ENCODE measurements around the gene USP36.
"Not testable (repeated sequence)": the region's sequence is repeated elsewhere in the genome, so short reads cannot be mapped to it uniquely, and the experiment has no call there.

Gene USP36

DNA sequence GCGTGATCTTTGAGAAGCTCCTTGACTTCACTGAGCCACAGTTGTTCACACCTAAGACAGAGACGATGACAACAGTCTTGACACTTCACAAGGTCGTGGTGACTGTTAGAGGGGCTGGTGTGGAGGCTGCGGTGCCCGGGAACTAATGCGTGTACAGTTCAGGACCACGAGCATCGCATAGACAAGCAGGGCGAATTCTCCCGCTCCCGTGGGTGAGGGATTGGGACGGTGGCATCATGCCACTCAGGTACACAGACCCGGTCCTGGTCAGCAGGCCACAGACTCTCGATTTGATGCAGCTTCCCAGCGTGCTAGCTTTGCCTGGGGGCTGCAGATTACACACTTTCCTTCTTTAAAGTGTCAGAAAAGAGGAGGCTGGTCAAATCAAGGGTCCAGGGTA is 37.6 kb upstream of the USP36 start:
- Histone ChIP-seq H3F3A (ENCODE audit: insufficient read depth) (no peaks in the 10 kb centered on the region), H3K27ac (ENCODE audit: low read depth, low read length) (no peak overlapping the region), H3K9me2 (replicated peaks; ENCODE audit: insufficient read depth, low read length) (no peaks in the 10 kb centered on the region)

DNA sequence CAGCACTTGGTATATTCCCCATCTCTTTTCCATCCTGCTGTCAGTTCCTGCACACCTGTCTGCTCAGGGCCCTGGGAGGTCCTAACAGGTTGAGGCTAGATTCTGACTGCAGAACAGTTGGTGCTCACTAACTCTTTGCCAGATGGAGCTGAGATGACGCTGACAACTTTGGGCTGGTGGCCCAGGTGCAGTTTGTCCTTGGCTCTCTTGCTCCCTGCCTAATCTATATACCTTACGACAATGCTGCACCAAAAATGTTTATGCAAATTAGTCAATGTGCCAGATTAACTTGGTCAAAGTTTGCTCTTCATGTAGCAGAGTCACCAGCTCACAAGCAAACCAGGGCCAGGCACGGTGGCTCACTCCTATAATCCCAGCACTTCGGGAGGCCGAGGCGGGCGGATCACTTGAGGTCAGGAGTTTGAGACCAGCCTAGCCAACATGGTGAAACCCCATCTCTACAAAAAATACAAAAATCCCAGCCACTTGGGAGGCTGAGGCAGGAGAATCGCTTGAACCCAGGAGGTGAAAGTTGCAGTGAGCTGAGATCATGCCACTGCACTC is 36.4 kb upstream of the USP36 start:
- not testable (repeated sequence) for H3K79me2 ChIP-seq (ENCODE audit: insufficient read depth, low read length); H3K36me3 ChIP-seq (ENCODE audit: low read length); H3K9ac ChIP-seq (ENCODE audit: low read length); H3K27ac ChIP-seq (ENCODE audit: low read depth, low read length); H2AFZ ChIP-seq (ENCODE audit: low read depth, low read length, severe bottlenecking); H3K4me3 ChIP-seq (ENCODE audit: insufficient read depth, low read length, poor library complexity, severe bottlenecking); H4K20me1 ChIP-seq (ENCODE audit: low read depth, low read length); H3K4me2 ChIP-seq (ENCODE audit: low read depth, low read length, poor library complexity, severe bottlenecking); H3K9me2 ChIP-seq (replicated peaks; ENCODE audit: insufficient read depth, low read length); H3K9me3 ChIP-seq (ENCODE audit: insufficient read depth, low read length); H3F3A ChIP-seq (ENCODE audit: insufficient read depth); H3K27me3 ChIP-seq (ENCODE audit: low read length)

More for the DNA sequence above, 37.6 kb upstream of the USP36 start:
- Histone ChIP-seq H3K27me3 (ENCODE audit: low read length) (no peaks in the 10 kb centered on the region), H3K36me3 (ENCODE audit: low read length) (no peaks in the 10 kb centered on the region), H3K9ac (ENCODE audit: low read length) (no peak overlapping the region), H3K4me3 (ENCODE audit: insufficient read depth, low read length, poor library complexity, severe bottlenecking) (no peak overlapping the region), H3K4me2 (ENCODE audit: low read depth, low read length, poor library complexity, severe bottlenecking) (no peak overlapping the region), H2AFZ (ENCODE audit: low read depth, low read length, severe bottlenecking) (no peak overlapping the region), H3K79me2 (ENCODE audit: insufficient read depth, low read length) (no peaks in the 10 kb centered on the region), H4K20me1 (ENCODE audit: low read depth, low read length) (no peaks in the 10 kb centered on the region), H3K9me3 (ENCODE audit: insufficient read depth, low read length) (no peaks in the 10 kb centered on the region)
- TF ChIP-seq, protein P1, sequence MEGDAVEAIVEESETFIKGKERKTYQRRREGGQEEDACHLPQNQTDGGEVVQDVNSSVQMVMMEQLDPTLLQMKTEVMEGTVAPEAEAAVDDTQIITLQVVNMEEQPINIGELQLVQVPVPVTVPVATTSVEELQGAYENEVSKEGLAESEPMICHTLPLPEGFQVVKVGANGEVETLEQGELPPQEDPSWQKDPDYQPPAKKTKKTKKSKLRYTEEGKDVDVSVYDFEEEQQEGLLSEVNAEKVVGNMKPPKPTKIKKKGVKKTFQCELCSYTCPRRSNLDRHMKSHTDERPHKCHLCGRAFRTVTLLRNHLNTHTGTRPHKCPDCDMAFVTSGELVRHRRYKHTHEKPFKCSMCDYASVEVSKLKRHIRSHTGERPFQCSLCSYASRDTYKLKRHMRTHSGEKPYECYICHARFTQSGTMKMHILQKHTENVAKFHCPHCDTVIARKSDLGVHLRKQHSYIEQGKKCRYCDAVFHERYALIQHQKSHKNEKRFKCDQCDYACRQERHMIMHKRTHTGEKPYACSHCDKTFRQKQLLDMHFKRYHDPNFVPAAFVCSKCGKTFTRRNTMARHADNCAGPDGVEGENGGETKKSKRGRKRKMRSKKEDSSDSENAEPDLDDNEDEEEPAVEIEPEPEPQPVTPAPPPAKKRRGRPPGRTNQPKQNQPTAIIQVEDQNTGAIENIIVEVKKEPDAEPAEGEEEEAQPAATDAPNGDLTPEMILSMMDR (IDR thresholded peaks at IDR 0.05; ENCODE audit: insufficient read depth, low read length, poor library complexity, severe bottlenecking), result no peak

DNA sequence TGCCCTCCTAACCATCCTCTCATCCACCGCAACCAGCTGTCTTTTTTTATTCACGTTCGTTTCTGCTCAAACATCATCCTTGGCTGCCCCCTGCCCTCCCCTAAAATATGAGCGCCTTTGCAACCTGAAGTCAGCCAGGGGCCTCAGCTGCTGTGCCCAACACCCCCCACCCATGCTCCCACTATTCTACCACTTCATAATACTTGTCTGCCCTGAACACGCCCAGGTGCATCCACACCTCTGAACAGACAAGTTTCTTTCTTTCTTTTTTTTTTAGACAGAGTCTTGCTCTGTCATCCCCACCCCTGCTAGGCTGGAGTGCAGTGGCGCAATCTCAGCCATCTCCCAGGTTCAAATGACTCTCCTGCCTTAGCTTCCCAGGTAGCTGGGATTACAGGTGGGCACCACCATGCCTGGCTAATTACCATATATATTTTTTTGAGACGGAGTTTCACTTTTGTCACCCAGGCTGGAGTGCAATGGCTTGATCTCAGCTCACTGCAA is 35.5 kb upstream of the USP36 start:
- Histone ChIP-seq H3K9me2 (replicated peaks; ENCODE audit: insufficient read depth, low read length) (no peaks in the 10 kb centered on the region), H3K4me2 (ENCODE audit: low read depth, low read length, poor library complexity, severe bottlenecking) (no peak overlapping the region), H3K9me3 (ENCODE audit: insufficient read depth, low read length) (no peaks in the 10 kb centered on the region), H3K79me2 (ENCODE audit: insufficient read depth, low read length) (no peaks in the 10 kb centered on the region), H3K36me3 (ENCODE audit: low read length) (no peaks in the 10 kb centered on the region), H3K4me3 (ENCODE audit: insufficient read depth, low read length, poor library complexity, severe bottlenecking) (no peak overlapping the region), H3F3A (ENCODE audit: insufficient read depth) (no peaks in the 10 kb centered on the region), H3K27ac (ENCODE audit: low read depth, low read length) (no peak overlapping the region), H3K27me3 (ENCODE audit: low read length) (no peaks in the 10 kb centered on the region), H2AFZ (ENCODE audit: low read depth, low read length, severe bottlenecking) (no peak overlapping the region), H4K20me1 (ENCODE audit: low read depth, low read length) (no peaks in the 10 kb centered on the region), H3K9ac (ENCODE audit: low read length) (no peak overlapping the region)
- TF ChIP-seq EZH2phosphoT487 (conservative IDR thresholded peaks at IDR 0.05; ENCODE audit: low read length), result no peak
- TF ChIP-seq, protein P1 (IDR thresholded peaks at IDR 0.05; ENCODE audit: insufficient read depth, low read length, poor library complexity, severe bottlenecking), result no peak

DNA sequence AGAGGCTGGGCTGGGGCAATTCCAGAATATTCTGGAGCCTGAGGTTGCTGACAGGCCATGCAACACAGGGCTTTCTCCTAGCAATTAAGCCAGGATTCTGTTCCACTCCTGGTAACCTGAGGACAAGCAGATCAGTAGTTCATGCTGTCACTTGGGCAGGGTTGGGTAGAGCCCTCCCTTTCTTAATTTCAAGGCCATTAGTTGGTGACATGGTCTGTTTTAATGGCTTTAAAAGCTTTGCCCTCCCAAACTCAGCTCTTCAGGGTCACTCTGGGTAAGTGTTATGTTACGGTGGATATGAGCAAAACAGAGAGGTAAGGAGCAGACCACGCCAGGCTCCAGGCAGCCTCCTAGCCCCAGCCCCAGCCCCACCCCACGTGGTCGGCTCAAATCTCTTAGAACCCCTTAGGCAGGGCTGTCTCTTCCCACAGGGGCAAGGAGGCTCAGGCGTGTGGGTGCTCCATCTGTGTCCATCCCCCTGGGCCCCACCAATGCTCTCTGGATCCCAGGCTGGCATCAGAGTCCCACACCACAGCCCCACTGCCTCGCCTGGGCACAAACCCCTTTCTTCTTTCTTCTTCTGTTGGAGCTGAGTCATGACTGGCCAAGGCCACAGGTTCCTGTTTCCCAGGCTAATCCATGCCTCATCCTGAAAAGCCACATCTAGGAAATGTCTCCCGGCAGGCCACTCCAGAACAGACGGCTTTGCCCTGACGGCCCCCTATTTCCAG is 34.9 kb upstream of the USP36 start:
- Histone ChIP-seq H3K36me3 (ENCODE audit: low read length) (no peaks in the 10 kb centered on the region), H3K79me2 (ENCODE audit: insufficient read depth, low read length) (no peaks in the 10 kb centered on the region), H3K27me3 (ENCODE audit: low read length) (no peaks in the 10 kb centered on the region), H3K4me2 (ENCODE audit: low read depth, low read length, poor library complexity, severe bottlenecking) (no peak overlapping the region), H3K4me3 (ENCODE audit: insufficient read depth, low read length, poor library complexity, severe bottlenecking) (no peak overlapping the region), H3K27ac (ENCODE audit: low read depth, low read length) (no peak overlapping the region), H3F3A (ENCODE audit: insufficient read depth) (no peaks in the 10 kb centered on the region), H4K20me1 (ENCODE audit: low read depth, low read length) (no peaks in the 10 kb centered on the region), H3K9me2 (replicated peaks; ENCODE audit: insufficient read depth, low read length) (no peaks in the 10 kb centered on the region), H3K9me3 (ENCODE audit: insufficient read depth, low read length) (no peaks in the 10 kb centered on the region), H3K9ac (ENCODE audit: low read length) (no peak overlapping the region), H2AFZ (ENCODE audit: low read depth, low read length, severe bottlenecking) (no peak overlapping the region)
- TF ChIP-seq EZH2phosphoT487 (conservative IDR thresholded peaks at IDR 0.05; ENCODE audit: low read length), result no peak
- TF ChIP-seq, protein P1 (IDR thresholded peaks at IDR 0.05; ENCODE audit: insufficient read depth, low read length, poor library complexity, severe bottlenecking), result no peak

Data from SU-DHL-6 (cell line).